Prostate gland (tissue), 2 donors: ENCODE data around the gene KCNQ5. TPM values are rescaled to one million over a fixed set of nuclear protein-coding genes. Genes with fewer than 3 reads are reported as not detected.

Source experiments
- DNase-seq: peaks from one replicate; pipeline ENCODE4 v3.0.0-alpha.2; 2019; ENCODE audit warnings: low spot score
- H3K27ac ChIP-seq, 2 donors: fragments of 200-600 bp; sonication (generic); 2 replicates each; pipeline ENCODE4 v1.5.1; 2017 to 2019
- H3K27me3 ChIP-seq: fragments of 200-600 bp; sonication (generic); replicated peaks from 2 replicates; pipeline ENCODE4 v1.5.1; 2019; ENCODE audit not compliant: insufficient read depth
- H3K36me3 ChIP-seq, 2 donors: fragments of 200-600 bp; sonication (generic); 1 replicate in 1 of 2; 2 replicates in 1 of 2; pipeline versions ENCODE4 v1.5.1 to v1.8.1; 2017 to 2019
- H3K4me1 ChIP-seq: fragments of 200-600 bp; sonication (generic); replicated peaks from 2 replicates; pipeline ENCODE4 v1.5.1; 2019
- H3K4me3 ChIP-seq, 2 donors: fragments of 200-600 bp; sonication (generic); 2 replicates each; pipeline ENCODE4 v1.5.1; 2017 to 2019
- H3K9me3 ChIP-seq: fragments of 200-600 bp; sonication (generic); 2 replicates; pipeline ENCODE4 v1.5.1; 2017
- POLR2A ChIP-seq: fragments of 450-650 bp; IDR thresholded peaks from one replicate; pipeline ENCODE4 v1.6.1; 2016; ENCODE audit warnings: antibody characterized with exemption, mild to moderate bottlenecking
- POLR2AphosphoS5 ChIP-seq: sonication (generic); formaldehyde crosslinking; IDR thresholded peaks from one replicate; pipeline ENCODE4 v1.6.1; 2017; ENCODE audit warnings: antibody characterized with exemption
- WGBS: methylation state at CpG from one replicate; pipeline ENCODE4 v1.1.5; 2018; 5-methylcytosine and 5-hydroxymethylcytosine counted together
- intact Hi-C: fragments of 100-400 bp; cut with DNase I; formaldehyde crosslinking; loops from one replicate; pipeline ENCODE4 v1.14.2; 2022
- total RNA-seq, 2 donors: library from RNA; depleted of rRNA; stranded (reverse); fragments of >200 nt; gene quantifications; one replicate each; pipeline ENCODE4 v1.1.0, GENCODE V29; 2016
- TF ChIP-seq, protein P1 (sequence below), 4 experiments: fragments of 200-600 bp in 2 of 4; fragments of 450-650 bp in 2 of 4; sonication (generic) in 2 of 4; IDR thresholded peaks; 1 replicate in 3 of 4; 2 replicates in 1 of 4; pipeline ENCODE4 v1.5.1; 2016 to 2019; ENCODE audit warnings: antibody characterized with exemption in 4 of 4, mild to moderate bottlenecking in 2 of 4, moderate library complexity in 2 of 4

KCNQ5 gene
- total RNA-seq, 2 donors from 2014 or later, result 3.6 to 4.1 TPM

GRCh38 chr6:72720464-72720863 is 98.6 kb downstream of the KCNQ5 start:
- 86% methylated on average over 2 of the region's 2 CpGs for WGBS
- Histone ChIP-seq H3K27me3 (no peaks in the 10 kb centered on the region), H3K9me3 (no peaks in the 10 kb centered on the region), H3K4me3 (no peak overlapping the region), H3K27ac (no peak overlapping the region), H3K36me3 (no peaks in the 10 kb centered on the region), H3K4me1 (no peaks in the 10 kb centered on the region)
- intact Hi-C loops, result no loop called here
- TF ChIP-seq POLR2A, result no peak
- TF ChIP-seq, protein P1, sequence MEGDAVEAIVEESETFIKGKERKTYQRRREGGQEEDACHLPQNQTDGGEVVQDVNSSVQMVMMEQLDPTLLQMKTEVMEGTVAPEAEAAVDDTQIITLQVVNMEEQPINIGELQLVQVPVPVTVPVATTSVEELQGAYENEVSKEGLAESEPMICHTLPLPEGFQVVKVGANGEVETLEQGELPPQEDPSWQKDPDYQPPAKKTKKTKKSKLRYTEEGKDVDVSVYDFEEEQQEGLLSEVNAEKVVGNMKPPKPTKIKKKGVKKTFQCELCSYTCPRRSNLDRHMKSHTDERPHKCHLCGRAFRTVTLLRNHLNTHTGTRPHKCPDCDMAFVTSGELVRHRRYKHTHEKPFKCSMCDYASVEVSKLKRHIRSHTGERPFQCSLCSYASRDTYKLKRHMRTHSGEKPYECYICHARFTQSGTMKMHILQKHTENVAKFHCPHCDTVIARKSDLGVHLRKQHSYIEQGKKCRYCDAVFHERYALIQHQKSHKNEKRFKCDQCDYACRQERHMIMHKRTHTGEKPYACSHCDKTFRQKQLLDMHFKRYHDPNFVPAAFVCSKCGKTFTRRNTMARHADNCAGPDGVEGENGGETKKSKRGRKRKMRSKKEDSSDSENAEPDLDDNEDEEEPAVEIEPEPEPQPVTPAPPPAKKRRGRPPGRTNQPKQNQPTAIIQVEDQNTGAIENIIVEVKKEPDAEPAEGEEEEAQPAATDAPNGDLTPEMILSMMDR (IDR thresholded peaks at IDR 0.05), result no peak
- no peak for TF ChIP-seq POLR2AphosphoS5
- DNase-seq, result no peak

DNA sequence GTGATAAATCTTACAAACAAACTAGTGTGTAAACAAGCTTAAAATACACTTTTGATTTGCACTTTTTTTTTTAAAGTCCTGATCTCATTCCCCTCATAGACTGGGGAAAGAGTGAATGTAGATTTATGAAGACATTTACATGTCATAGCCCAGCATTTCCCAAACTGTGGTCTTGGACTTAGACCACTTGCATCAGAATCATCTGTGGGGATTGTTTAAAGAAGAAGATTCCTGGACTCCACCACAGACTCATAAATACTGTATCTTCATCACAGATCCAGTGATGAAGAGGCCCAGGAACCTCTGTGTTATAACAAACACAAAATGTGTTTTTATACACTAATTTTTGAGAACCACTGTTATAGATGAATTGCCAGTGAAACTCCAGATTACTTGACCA is 99.5 kb downstream of the KCNQ5 start:
- no peak for DNase-seq
- no peak for TF ChIP-seq POLR2AphosphoS5
- TF ChIP-seq, protein P1 (IDR thresholded peaks at IDR 0.05), result no peak
- no peak for TF ChIP-seq POLR2A
- Histone ChIP-seq H3K4me1 (no peaks in the 10 kb centered on the region), H3K27me3 (no peaks in the 10 kb centered on the region), H3K9me3 (no peaks in the 10 kb centered on the region), H3K4me3 (no peak overlapping the region), H3K36me3 (no peaks in the 10 kb centered on the region), H3K27ac (no peak overlapping the region)
- intact Hi-C loops, result no loop called here

- no peak for TF ChIP-seq POLR2AphosphoS5
- TF ChIP-seq POLR2A, result no peak
- no peak for DNase-seq
- Histone ChIP-seq H3K4me1 (no peaks in the 10 kb centered on the region), H3K4me3 (no peak overlapping the region), H3K9me3 (no peaks in the 10 kb centered on the region), H3K27ac (no peak overlapping the region), H3K36me3 (no peaks in the 10 kb centered on the region), H3K27me3 (no peaks in the 10 kb centered on the region)
- intact Hi-C loops, result no loop called here
- 50% methylated on average over 2 of the region's 2 CpGs for WGBS
Measured at GRCh38 chr6:72724545-72724944, 102.7 kb downstream of the KCNQ5 start.

DNA sequence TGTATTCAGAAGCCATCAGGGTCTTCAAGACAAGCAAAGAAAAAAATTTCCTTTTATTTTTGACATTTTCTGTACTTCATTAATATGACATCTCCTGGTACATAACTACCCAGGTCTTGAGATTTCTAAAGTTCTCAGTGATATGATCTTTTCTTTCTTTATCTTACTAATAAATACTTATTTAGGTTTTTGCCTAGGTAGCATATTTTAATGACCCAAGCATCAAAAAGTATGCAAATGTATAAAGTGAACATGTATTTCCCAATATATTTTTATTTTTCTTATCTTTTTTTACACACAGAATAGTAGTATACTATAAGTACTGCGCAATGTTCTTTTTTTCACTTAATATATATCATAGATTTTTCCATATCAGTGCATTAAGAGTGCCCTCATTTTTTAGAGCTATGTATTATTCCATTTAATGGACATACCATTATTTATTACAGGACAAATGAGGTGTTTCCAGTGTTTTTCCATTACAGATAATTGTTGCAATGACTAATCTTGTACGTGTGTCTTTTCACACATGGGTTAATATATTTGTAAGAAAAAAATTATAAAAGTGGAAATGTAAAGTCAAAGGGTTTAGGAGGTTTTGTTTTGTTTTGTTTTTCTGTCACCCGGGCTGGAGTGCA is 107.0 kb downstream of the KCNQ5 start:
- H3K27ac ChIP-seq, result no peak overlapping the region
- TF ChIP-seq POLR2AphosphoS5 (no peak), POLR2A (no peak)
- TF ChIP-seq, protein P1 (IDR thresholded peaks at IDR 0.05), result no peak
- WGBS, result 78% methylated on average over 3 of the region's 3 CpGs
- H3K36me3 ChIP-seq, result no peaks in the 10 kb centered on the region
- H3K4me3 ChIP-seq, result no peak overlapping the region
- intact Hi-C loops, result no loop called here
- H3K4me1 ChIP-seq, result no peaks in the 10 kb centered on the region
- DNase-seq, result no peak
- H3K27me3 ChIP-seq, result no peaks in the 10 kb centered on the region
- H3K9me3 ChIP-seq, result no peaks in the 10 kb centered on the region

- H3K27ac ChIP-seq, result no peak overlapping the region
- H3K4me3 ChIP-seq, result no peak overlapping the region
- TF ChIP-seq, protein P1 (IDR thresholded peaks at IDR 0.05), result no peak
- TF ChIP-seq POLR2AphosphoS5, result no peak
- DNase-seq, result no peak
- intact Hi-C loops, result no loop called here
- H3K9me3 ChIP-seq, result no peaks in the 10 kb centered on the region
- no peaks in the 10 kb centered on the region for H3K36me3 ChIP-seq
- no peaks in the 10 kb centered on the region for H3K4me1 ChIP-seq
- H3K27me3 ChIP-seq, result no peaks in the 10 kb centered on the region
- WGBS, result 93% methylated on average over 2 of the region's 2 CpGs
Measured at GRCh38 chr6:72733045-72733444, 111.2 kb downstream of the KCNQ5 start.
